Smooth muscle cell (in vitro differentiated cells): Measurements from ENCODE around the gene TTI1. TPM values are rescaled to one million over a fixed set of nuclear protein-coding genes. Genes with fewer than 3 reads are reported as not detected.

ENCODE experiments used
- DNase-seq: peaks from one replicate; lab custom pipeline; 2025; ENCODE audit not compliant: unreplicated experiment; lab: John Stamatoyannopoulos, UW
- H2AFZ ChIP-seq: fragments of 200-600 bp; sonication (generic); 2 replicates; pipeline ENCODE4 v1.6.0; 2016; ENCODE audit warnings: antibody characterized with exemption, low read depth, mild to moderate bottlenecking
- H3F3A ChIP-seq: fragments of 200-600 bp; sonication (generic); 2 replicates; pipeline ENCODE4 v1.6.0; 2017; ENCODE audit warnings: antibody characterized with exemption, low read depth
- H3K27ac ChIP-seq: fragments of 200-600 bp; sonication (generic); 2 replicates; pipeline ENCODE4 v1.5.1; 2016; ENCODE audit warnings: low read depth, mild to moderate bottlenecking
- H3K27me3 ChIP-seq: fragments of 200-600 bp; sonication (generic); 2 replicates; pipeline ENCODE4 v1.6.1; 2016; ENCODE audit warnings: low read depth, mild to moderate bottlenecking
- H3K36me3 ChIP-seq: fragments of 200-600 bp; sonication (generic); 2 replicates; pipeline ENCODE4 v1.5.1; 2016; ENCODE audit warnings: low read depth
- H3K4me1 ChIP-seq: fragments of 200-600 bp; sonication (generic); 2 replicates; pipeline ENCODE4 v1.5.1; 2016; ENCODE audit warnings: low read depth
- H3K4me2 ChIP-seq: fragments of 200-600 bp; sonication (generic); 2 replicates; pipeline ENCODE4 v1.6.0; 2016; ENCODE audit warnings: mild to moderate bottlenecking
- H3K4me3 ChIP-seq: fragments of 200-600 bp; sonication (generic); 2 replicates; pipeline ENCODE4 v1.5.1; 2016; ENCODE audit warnings: mild to moderate bottlenecking
- H3K79me2 ChIP-seq: fragments of 200-600 bp; sonication (generic); 2 replicates; pipeline ENCODE4 v1.6.0; 2016; ENCODE audit warnings: low read depth, mild to moderate bottlenecking
- H3K9ac ChIP-seq: fragments of 200-600 bp; sonication (generic); 2 replicates; pipeline ENCODE4 v1.6.0; 2016; ENCODE audit warnings: low read depth
- H3K9me3 ChIP-seq: fragments of 200-600 bp; sonication (generic); replicated peaks from 2 replicates; pipeline ENCODE4 v1.5.1; 2016; ENCODE audit warnings: low read depth
- H4K20me1 ChIP-seq: fragments of 200-600 bp; sonication (generic); 2 replicates; pipeline ENCODE4 v1.6.0; 2016; ENCODE audit warnings: low read depth
- WGBS: methylation state at CpG from one replicate; pipeline ENCODE4 v1.1.7; 2016; ENCODE audit warnings: low lambda C conversion rate; 5-methylcytosine and 5-hydroxymethylcytosine counted together
- polyA plus RNA-seq: library from polyadenylated mRNA; unstranded; fragments of >200 nt; fragmentation: Nextera tagmentation; extraction: Ambion mirVana; gene quantifications from 2 replicates; pipeline ENCODE4 v1.2.1, GENCODE V29; 2016
- total RNA-seq: library from RNA; depleted of rRNA; stranded (reverse); fragments of >200 nt; gene quantifications from 2 replicates; pipeline ENCODE4 v1.2.3, GENCODE V29; 2014
- TF ChIP-seq, protein P1 (sequence below): fragments of 200-600 bp; sonication (generic); IDR thresholded peaks from 2 replicates; pipeline ENCODE4 v1.5.1; 2017; ENCODE audit warnings: borderline replicate concordance, mild to moderate bottlenecking, antibody characterized with exemption; ENCODE audit not compliant: insufficient read depth, poor library complexity, severe bottlenecking

The TTI1 gene
- total and polyA plus RNA-seq, 2 experiments from 2014 or later: 17.0 to 20.0 TPM

GRCh38 chr20:38002422-38002821, 30.8 kb downstream of the TTI1 start:
- peak overlapping the region; percentile 92 for H3K27ac ChIP-seq
- H3K4me1 ChIP-seq: peaks cover 3% of the 10 kb centered on the region
- H3K9me3 ChIP-seq: no peaks in the 10 kb centered on the region
- TF ChIP-seq, protein P1, sequence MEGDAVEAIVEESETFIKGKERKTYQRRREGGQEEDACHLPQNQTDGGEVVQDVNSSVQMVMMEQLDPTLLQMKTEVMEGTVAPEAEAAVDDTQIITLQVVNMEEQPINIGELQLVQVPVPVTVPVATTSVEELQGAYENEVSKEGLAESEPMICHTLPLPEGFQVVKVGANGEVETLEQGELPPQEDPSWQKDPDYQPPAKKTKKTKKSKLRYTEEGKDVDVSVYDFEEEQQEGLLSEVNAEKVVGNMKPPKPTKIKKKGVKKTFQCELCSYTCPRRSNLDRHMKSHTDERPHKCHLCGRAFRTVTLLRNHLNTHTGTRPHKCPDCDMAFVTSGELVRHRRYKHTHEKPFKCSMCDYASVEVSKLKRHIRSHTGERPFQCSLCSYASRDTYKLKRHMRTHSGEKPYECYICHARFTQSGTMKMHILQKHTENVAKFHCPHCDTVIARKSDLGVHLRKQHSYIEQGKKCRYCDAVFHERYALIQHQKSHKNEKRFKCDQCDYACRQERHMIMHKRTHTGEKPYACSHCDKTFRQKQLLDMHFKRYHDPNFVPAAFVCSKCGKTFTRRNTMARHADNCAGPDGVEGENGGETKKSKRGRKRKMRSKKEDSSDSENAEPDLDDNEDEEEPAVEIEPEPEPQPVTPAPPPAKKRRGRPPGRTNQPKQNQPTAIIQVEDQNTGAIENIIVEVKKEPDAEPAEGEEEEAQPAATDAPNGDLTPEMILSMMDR: no peak
- no peak overlapping the region for H3K9ac ChIP-seq
- H3K36me3 ChIP-seq: no peaks in the 10 kb centered on the region
- H3K79me2 ChIP-seq: no peaks in the 10 kb centered on the region
- H3K4me2 ChIP-seq: no peak overlapping the region
- H3K4me3 ChIP-seq: no peak overlapping the region
- DNase-seq: no peak
- H3K27me3 ChIP-seq: no peaks in the 10 kb centered on the region
- peaks cover 43% of the 10 kb centered on the region for H4K20me1 ChIP-seq
- peaks cover 17% of the 10 kb centered on the region for H3F3A ChIP-seq
- no peak overlapping the region for H2AFZ ChIP-seq
- 70% methylated on average over 8 of the region's 8 CpGs for WGBS

DNA sequence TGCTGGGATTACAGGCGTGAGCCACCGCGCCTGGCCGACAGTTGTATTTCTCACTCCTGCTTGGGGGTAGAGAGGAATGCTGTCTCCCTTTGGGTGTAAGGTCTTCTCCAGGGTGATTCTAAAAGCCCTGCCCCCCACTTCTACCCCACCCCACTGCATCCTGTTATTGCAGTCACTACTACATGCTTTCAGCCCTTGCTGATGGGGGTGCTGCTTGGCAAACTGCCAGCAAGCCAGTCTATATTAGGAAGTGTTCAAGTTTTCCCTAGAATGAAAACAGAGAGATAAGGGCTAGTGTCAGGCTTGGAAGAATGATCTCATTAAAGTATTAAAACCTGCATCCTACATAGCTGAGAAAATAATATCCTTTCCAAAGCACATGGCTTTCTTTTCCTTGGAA, 31.3 kb downstream of the TTI1 start:
- Histone ChIP-seq H3K27me3 (no peaks in the 10 kb centered on the region), H3K9me3 (no peaks in the 10 kb centered on the region), H3K9ac (peak overlapping the region; percentile 30), H3K4me1 (peaks cover 3% of the 10 kb centered on the region), H3F3A (peaks cover 17% of the 10 kb centered on the region), H3K4me3 (no peak overlapping the region), H3K79me2 (no peaks in the 10 kb centered on the region), H3K4me2 (no peak overlapping the region), H3K27ac (peak overlapping the region; percentile 92), H3K36me3 (no peaks in the 10 kb centered on the region), H4K20me1 (peaks cover 40% of the 10 kb centered on the region), H2AFZ (no peak overlapping the region)
- 61% methylated on average over 4 of the region's 4 CpGs for WGBS
- TF ChIP-seq, protein P1: no peak
- no peak for DNase-seq

GRCh38 chr20:38001173-38001875, 31.9 kb downstream of the TTI1 start:
- Histone ChIP-seq H3F3A (peaks cover 17% of the 10 kb centered on the region), H3K4me2 (peak overlapping the region; percentile 61), H3K79me2 (no peaks in the 10 kb centered on the region), H3K9ac (peak overlapping the region; percentile 36), H3K27ac (peak overlapping the region; percentile 92), H3K4me3 (no peak overlapping the region), H3K9me3 (no peaks in the 10 kb centered on the region), H2AFZ (no peak overlapping the region), H3K27me3 (no peaks in the 10 kb centered on the region), H3K36me3 (no peaks in the 10 kb centered on the region), H3K4me1 (peaks cover 3% of the 10 kb centered on the region), H4K20me1 (peaks cover 40% of the 10 kb centered on the region)
- DNase-seq: no peak
- TF ChIP-seq, protein P1: no peak
- 38% methylated on average over 6 of the region's 6 CpGs for WGBS

- Histone ChIP-seq H3K4me2 (no peak overlapping the region), H3K36me3 (no peaks in the 10 kb centered on the region), H3K27ac (peak overlapping the region; percentile 92), H3K9ac (no peak overlapping the region), H3K27me3 (no peaks in the 10 kb centered on the region), H2AFZ (no peak overlapping the region), H3K79me2 (no peaks in the 10 kb centered on the region), H3K4me3 (no peak overlapping the region), H4K20me1 (peaks cover 33% of the 10 kb centered on the region), H3K9me3 (no peaks in the 10 kb centered on the region), H3F3A (peaks cover 17% of the 10 kb centered on the region), H3K4me1 (peaks cover 3% of the 10 kb centered on the region)
- no peak for DNase-seq
- WGBS: 92% methylated on average over 13 of the region's 13 CpGs
- TF ChIP-seq, protein P1: no peak
Measured at GRCh38 chr20:38000293-38000692, 33.0 kb downstream of the TTI1 start.
